ENCODE results near the gene RFX3. TPM values are rescaled to one million over a fixed set of nuclear protein-coding genes. Genes with fewer than 3 reads are reported as not detected.
"Not testable (repeated sequence)": the region's sequence is repeated elsewhere in the genome, so short reads cannot be mapped to it uniquely, and the experiment has no call there.

RFX3 gene
- total RNA-seq, 1 donor from 2014 or later, result 12.1 TPM

- H3K4me3 Mint-ChIP-seq (ENCODE audit: unreplicated experiment), result no peak overlapping the region
- H3K27me3 Mint-ChIP-seq (ENCODE audit: low read depth, unreplicated experiment), result no peaks in the 10 kb centered on the region
- no peaks in the 10 kb centered on the region for H3K79me2 ChIP-seq (ENCODE audit: insufficient read depth, low read length)
- no peak overlapping the region for H3K9ac ChIP-seq (ENCODE audit: low read length)
- no peaks in the 10 kb centered on the region for H3K27me3 ChIP-seq (ENCODE audit: insufficient read depth, low read length)
- H2AFZ ChIP-seq (ENCODE audit: low read depth, low read length), result no peak overlapping the region
- no peaks in the 10 kb centered on the region for H3K9me3 ChIP-seq (ENCODE audit: insufficient read depth, low read depth, low read length)
- H3K36me3 Mint-ChIP-seq (ENCODE audit: low read depth, unreplicated experiment), result no peaks in the 10 kb centered on the region
- H3K4me3 ChIP-seq (ENCODE audit: insufficient read depth, low read depth, low read length), result no peak overlapping the region
- H3K4me1 ChIP-seq (ENCODE audit: insufficient read depth, low read length), result no peaks in the 10 kb centered on the region
- DNase-seq (ENCODE audit: low read depth), result no peak
- no peaks in the 10 kb centered on the region for H3K9me3 Mint-ChIP-seq (ENCODE audit: unreplicated experiment)
- H3K4me2 ChIP-seq (ENCODE audit: low read length), result no peak overlapping the region
- TF ChIP-seq CTCF (IDR thresholded peaks at IDR 0.05; ENCODE audit: insufficient read depth, low read depth, low read length), result no peak
- no peak for TF ChIP-seq EZH2 (IDR thresholded peaks at IDR 0.05; ENCODE audit: insufficient read depth, low read length)
- no peaks in the 10 kb centered on the region for H4K20me1 ChIP-seq (ENCODE audit: insufficient read depth, low read length)
- H3K36me3 ChIP-seq (ENCODE audit: insufficient read depth, low read length), result no peaks in the 10 kb centered on the region
- peaks cover 2% of the 10 kb centered on the region for H3K4me1 Mint-ChIP-seq (ENCODE audit: low read depth, unreplicated experiment)
- H3K27ac Mint-ChIP-seq (ENCODE audit: unreplicated experiment), result no peak overlapping the region
- no peak overlapping the region for H3K27ac ChIP-seq (ENCODE audit: low read depth, low read length)
- FAIRE-seq, result no peak
Observed at GRCh38 chr9:3308609-3309008, 217.2 kb downstream of the RFX3 start.

- H3K4me3 Mint-ChIP-seq (ENCODE audit: unreplicated experiment); H2AFZ ChIP-seq (ENCODE audit: low read depth, low read length); H4K20me1 ChIP-seq (ENCODE audit: insufficient read depth, low read length); H3K9me3 Mint-ChIP-seq (ENCODE audit: unreplicated experiment); H3K4me2 ChIP-seq (ENCODE audit: low read length); H3K36me3 ChIP-seq (ENCODE audit: insufficient read depth, low read length); H3K27me3 ChIP-seq (ENCODE audit: insufficient read depth, low read length); H3K27ac ChIP-seq (ENCODE audit: low read depth, low read length); H3K27me3 Mint-ChIP-seq (ENCODE audit: low read depth, unreplicated experiment); FAIRE-seq; DNase-seq (ENCODE audit: low read depth); H3K79me2 ChIP-seq (ENCODE audit: insufficient read depth, low read length); H3K36me3 Mint-ChIP-seq (ENCODE audit: low read depth, unreplicated experiment); H3K4me1 Mint-ChIP-seq (ENCODE audit: low read depth, unreplicated experiment); H3K27ac Mint-ChIP-seq (ENCODE audit: unreplicated experiment); H3K4me1 ChIP-seq (ENCODE audit: insufficient read depth, low read length); H3K9me3 ChIP-seq (ENCODE audit: insufficient read depth, low read depth, low read length); H3K9ac ChIP-seq (ENCODE audit: low read length); H3K4me3 ChIP-seq (ENCODE audit: insufficient read depth, low read depth, low read length): not testable (repeated sequence)
Observed at GRCh38 chr9:3304388-3304787, 221.4 kb downstream of the RFX3 start.

- H3K4me3 Mint-ChIP-seq (ENCODE audit: unreplicated experiment), result no peak overlapping the region
- no peaks in the 10 kb centered on the region for H3K36me3 Mint-ChIP-seq (ENCODE audit: low read depth, unreplicated experiment)
- FAIRE-seq (no peak), DNase-seq (ENCODE audit: low read depth) (no peak)
- H2AFZ ChIP-seq (ENCODE audit: low read depth, low read length), result no peak overlapping the region
- no peak for TF ChIP-seq CTCF (IDR thresholded peaks at IDR 0.05; ENCODE audit: insufficient read depth, low read depth, low read length)
- TF ChIP-seq EZH2 (IDR thresholded peaks at IDR 0.05; ENCODE audit: insufficient read depth, low read length), result no peak
- H3K4me1 ChIP-seq (ENCODE audit: insufficient read depth, low read length), result no peaks in the 10 kb centered on the region
- no peaks in the 10 kb centered on the region for H3K4me1 Mint-ChIP-seq (ENCODE audit: low read depth, unreplicated experiment)
- no peak overlapping the region for H3K4me2 ChIP-seq (ENCODE audit: low read length)
- no peak overlapping the region for H3K27ac ChIP-seq (ENCODE audit: low read depth, low read length)
- no peaks in the 10 kb centered on the region for H3K27me3 Mint-ChIP-seq (ENCODE audit: low read depth, unreplicated experiment)
- no peaks in the 10 kb centered on the region for H3K9me3 ChIP-seq (ENCODE audit: insufficient read depth, low read depth, low read length)
- no peaks in the 10 kb centered on the region for H3K27me3 ChIP-seq (ENCODE audit: insufficient read depth, low read length)
- no peak overlapping the region for H3K9ac ChIP-seq (ENCODE audit: low read length)
- no peaks in the 10 kb centered on the region for H4K20me1 ChIP-seq (ENCODE audit: insufficient read depth, low read length)
- no peaks in the 10 kb centered on the region for H3K79me2 ChIP-seq (ENCODE audit: insufficient read depth, low read length)
- no peaks in the 10 kb centered on the region for H3K9me3 Mint-ChIP-seq (ENCODE audit: unreplicated experiment)
- H3K36me3 ChIP-seq (ENCODE audit: insufficient read depth, low read length), result no peaks in the 10 kb centered on the region
- no peak overlapping the region for H3K27ac Mint-ChIP-seq (ENCODE audit: unreplicated experiment)
- H3K4me3 ChIP-seq (ENCODE audit: insufficient read depth, low read depth, low read length), result no peak overlapping the region
Observed at GRCh38 chr9:3299872-3300271, 225.9 kb downstream of the RFX3 start.

Measured in astrocyte (in vitro differentiated cells and primary cell).